ENCODE results near the gene CLDND2. TPM values are rescaled to one million over a fixed set of nuclear protein-coding genes. Genes with fewer than 3 reads are reported as not detected.

The CLDND2 gene
- total RNA-seq, 4 donors from 2014 or later, result not detected

- Histone ChIP-seq H3K4me3 (no peak overlapping the region), H3K36me3 (no peaks in the 10 kb centered on the region), H3K4me1 (no peaks in the 10 kb centered on the region), H3K9me3 (peaks cover 0 to 12% (median 0%) of the 10 kb centered on the region in 3 donors), H3K27me3 (no peaks in the 10 kb centered on the region), H3K27ac (no peak overlapping the region)
- 84% methylated on average over 4 of the region's 9 CpGs; no CpG with 5 or more reads in 1 of the 2 donors for WGBS, 2 donors (ENCODE audit: low coverage in 1 of 2)
- no peak for TF ChIP-seq POLR2AphosphoS5 (IDR thresholded peaks at IDR 0.05)
- no peak for TF ChIP-seq EP300 (IDR thresholded peaks at IDR 0.05)
- no peak for TF ChIP-seq POLR2A (IDR thresholded peaks at IDR 0.05)
- TF ChIP-seq CTCF (IDR thresholded peaks at IDR 0.05), result no peak
- no peak for ATAC-seq
Observed at GRCh38 chr19:51380379-51380778, 11.6 kb upstream of the CLDND2 start.

- ATAC-seq, result no peak
- H3K27me3 ChIP-seq, result no peaks in the 10 kb centered on the region
- WGBS, 2 donors (ENCODE audit: low coverage in 1 of 2), result 40 to 60% methylated on average over 1 of the region's 2 CpGs
- TF ChIP-seq POLR2A (IDR thresholded peaks at IDR 0.05) (no peak), CTCF (IDR thresholded peaks at IDR 0.05) (no peak), EP300 (IDR thresholded peaks at IDR 0.05) (no peak), POLR2AphosphoS5 (IDR thresholded peaks at IDR 0.05) (no peak)
- no peak overlapping the region for H3K27ac ChIP-seq
- no peaks in the 10 kb centered on the region for H3K36me3 ChIP-seq
- no peak overlapping the region for H3K4me3 ChIP-seq
- peaks cover 0 to 12% (median 0%) of the 10 kb centered on the region in 3 donors for H3K9me3 ChIP-seq
- no peaks in the 10 kb centered on the region for H3K4me1 ChIP-seq
Observed at GRCh38 chr19:51377422-51377821, 8.6 kb upstream of the CLDND2 start.

- no peaks in the 10 kb centered on the region for H3K9me3 ChIP-seq
Observed at GRCh38 chr19:51375504-51376221, 6.9 kb upstream of the CLDND2 start.

GRCh38 chr19:51372649-51373504 lies 4.1 kb upstream of the CLDND2 start, which contains the start of gene NKG7:
NKG7 (minus strand) TSS chr19:51372654; CDS start chr19:51372535, 119 bp downstream.
- WGBS, 2 donors (ENCODE audit: low coverage in 1 of 2), result 6 to 86% methylated on average over 1 to 4 of the region's 9 CpGs
- Histone ChIP-seq H3K27ac (no peak within 1 kb of the TSS), H3K9me3 (no peaks in the 10 kb centered on the region), H3K36me3 (no peaks in the 10 kb centered on the region), H3K4me3 (no peak within 1 kb of the TSS), H3K4me1 (peaks cover 0 to 9% (median 5%) of the 10 kb centered on the region in 3 donors), H3K27me3 (no peaks in the 10 kb centered on the region)
- TF ChIP-seq POLR2AphosphoS5 (IDR thresholded peaks at IDR 0.05) (no peak), EP300 (IDR thresholded peaks at IDR 0.05) (no peak), CTCF (IDR thresholded peaks at IDR 0.05) (no peak), POLR2A (IDR thresholded peaks at IDR 0.05) (no peak)
- no peak for ATAC-seq

More at GRCh38 chr19:51375504-51376221, 6.9 kb upstream of the CLDND2 start:
- Histone ChIP-seq H3K4me1 (no peaks in the 10 kb centered on the region), H3K27me3 (no peaks in the 10 kb centered on the region), H3K36me3 (no peaks in the 10 kb centered on the region), H3K4me3 (no peak overlapping the region), H3K27ac (no peak overlapping the region)
- TF ChIP-seq EP300 (IDR thresholded peaks at IDR 0.05) (no peak), CTCF (IDR thresholded peaks at IDR 0.05) (no peak), POLR2AphosphoS5 (IDR thresholded peaks at IDR 0.05) (no peak), POLR2A (IDR thresholded peaks at IDR 0.05) (no peak)
- WGBS, 2 donors (ENCODE audit: low coverage in 1 of 2), result 75% methylated on average over 3 of the region's 11 CpGs; no CpG with 5 or more reads in 1 of the 2 donors
- no peak for ATAC-seq
